K562 (cell line): ENCODE measurements around the gene PLXNA3. TPM values are rescaled to one million over a fixed set of nuclear protein-coding genes. Genes with fewer than 3 reads are reported as not detected.

ENCODE experiments used
- ARID3A ChIP-seq: IDR thresholded peaks from 2 replicates; pipeline ENCODE4 v1.6.1; 2012; ENCODE audit warnings: low read depth, low read length, improper control_type of control experiment, borderline replicate concordance
- HEY1 ChIP-seq: fragments of 250-450 bp; sonication (Bioruptor Pico); IDR thresholded peaks from 2 replicates; pipeline ENCODE4 v1.5.0; 2020; ENCODE audit warnings: mild to moderate bottlenecking, moderate library complexity, borderline replicate concordance
- KAT8 ChIP-seq: fragments of 450-650 bp; IDR thresholded peaks from 2 replicates; pipeline ENCODE4 v1.6.1; 2016; ENCODE audit warnings: low read depth, mild to moderate bottlenecking
- MCM2 ChIP-seq: fragments of 450-650 bp; IDR thresholded peaks from 2 replicates; pipeline ENCODE4 v1.6.1; 2017; ENCODE audit warnings: low read depth, mild to moderate bottlenecking
- NFIC ChIP-seq: fragments of 450-650 bp; IDR thresholded peaks from 2 replicates; pipeline ENCODE4 v1.6.1; 2017; ENCODE audit warnings: mild to moderate bottlenecking, inconsistent platforms
- PRDM10 ChIP-seq: fragments of 450-650 bp; IDR thresholded peaks from 2 replicates; pipeline ENCODE4 v1.6.1; 2018; ENCODE audit not compliant: partially characterized antibody
- RAD21 ChIP-seq, 2 experiments: fragments of 250-450 bp in 1 of 2; fragments of 450-650 bp in 1 of 2; sonication (Bioruptor Pico) in 1 of 2; formaldehyde crosslinking in 1 of 2; IDR thresholded peaks in 1 of 2; conservative IDR thresholded peaks in 1 of 2; 2 replicates each; pipeline versions ENCODE4 v1.4.0 to v1.8.0; 2020 to 2022; ENCODE audit warnings: mild to moderate bottlenecking in 2 of 2, moderate library complexity in 1 of 2
- SMAD4 ChIP-seq: fragments of 250-450 bp; sonication (Bioruptor Pico); conservative IDR thresholded peaks from 2 replicates; pipeline ENCODE4 v1.8.0; 2021; ENCODE audit warnings: inconsistent platforms, mild to moderate bottlenecking, moderate library complexity
- TFAM ChIP-seq: fragments of 250-450 bp; sonication (Bioruptor Pico); conservative IDR thresholded peaks from 2 replicates; pipeline ENCODE4 v1.5.0; 2021; ENCODE audit warnings: mild to moderate bottlenecking, moderate library complexity
- ZNF318 ChIP-seq, 2 experiments: fragments of 450-650 bp; IDR thresholded peaks; 2 replicates each; pipeline ENCODE4 v1.6.1; 2016; ENCODE audit warnings: mild to moderate bottlenecking in 2 of 2, borderline replicate concordance in 1 of 2, low read depth in 1 of 2, moderate library complexity in 1 of 2
- ZNF561 ChIP-seq: fragments of 450-650 bp; formaldehyde crosslinking; conservative IDR thresholded peaks from 2 replicates; pipeline ENCODE4 v1.4.0; 2020; ENCODE audit warnings: mild to moderate bottlenecking, moderate library complexity
- polyA plus RNA-seq, 8 experiments: library from polyadenylated mRNA; depleted of rRNA in 4 of 8; stranded (reverse) in 5 of 8; unstranded in 3 of 8; fragments of >200 nt; fragmentation: Nextera tagmentation in 2 of 8; fragmentation: Illumina TruSeq in 1 of 8; extraction: Ambion mirVana in 2 of 8; extraction: Trizol in 1 of 8; gene quantifications; 2 replicates each; pipeline versions ENCODE4 v1.2.1 to v1.2.3, GENCODE V29; 2011 to 2014; ENCODE audit warnings: inconsistent platforms in 1 of 8, missing spikeins in 1 of 8
- total RNA-seq, 7 experiments: library from RNA; depleted of rRNA in 6 of 7; stranded (reverse); fragments of >200 nt in 6 of 7; fragmentation: Illumina TruSeq in 2 of 7; extraction: Trizol in 2 of 7; gene quantifications; 2 replicates each; pipeline versions ENCODE4 v1.2.1 to v1.2.3, GENCODE V29; 2011 to 2021; ENCODE audit warnings: low replicate concordance in 1 of 7
- TF ChIP-seq, protein P1 (sequence below): fragments of 450-650 bp; IDR thresholded peaks from 2 replicates; pipeline ENCODE4 v1.6.1; 2016; ENCODE audit warnings: borderline replicate concordance

Gene PLXNA3
- total and polyA plus RNA-seq, 9 of the 15 experiments (the other 6 are each of a cell fraction or from before 2014, with no cell fraction given), result 0.32 to 47.8 (median 7.5) TPM

DNA sequence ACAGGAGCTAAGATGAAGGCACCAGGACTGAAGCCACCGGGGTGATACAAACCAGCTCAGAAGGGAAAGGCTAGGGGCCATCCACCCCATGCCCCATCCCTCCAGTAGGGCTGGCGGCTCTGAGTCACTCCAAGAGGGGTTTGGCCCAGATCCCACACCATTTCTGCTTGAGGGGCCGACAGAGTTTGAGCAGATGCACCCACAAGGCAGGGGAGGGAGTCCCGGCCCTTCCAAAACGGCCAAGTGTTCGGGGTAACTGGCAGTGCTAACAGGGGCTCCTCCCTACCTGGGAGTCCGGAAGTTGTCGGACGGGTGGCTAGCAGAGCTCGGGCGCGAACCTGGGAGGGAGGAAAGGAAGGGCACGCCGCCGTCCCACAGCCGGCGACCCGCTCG, 31.9 kb downstream of the PLXNA3 start (continued):
- no peak for TF ChIP-seq ZNF318 (IDR thresholded peaks at IDR 0.05; ENCODE audit: borderline replicate concordance in 1 of 2, low read depth in 1 of 2)
- TF ChIP-seq, protein P1, sequence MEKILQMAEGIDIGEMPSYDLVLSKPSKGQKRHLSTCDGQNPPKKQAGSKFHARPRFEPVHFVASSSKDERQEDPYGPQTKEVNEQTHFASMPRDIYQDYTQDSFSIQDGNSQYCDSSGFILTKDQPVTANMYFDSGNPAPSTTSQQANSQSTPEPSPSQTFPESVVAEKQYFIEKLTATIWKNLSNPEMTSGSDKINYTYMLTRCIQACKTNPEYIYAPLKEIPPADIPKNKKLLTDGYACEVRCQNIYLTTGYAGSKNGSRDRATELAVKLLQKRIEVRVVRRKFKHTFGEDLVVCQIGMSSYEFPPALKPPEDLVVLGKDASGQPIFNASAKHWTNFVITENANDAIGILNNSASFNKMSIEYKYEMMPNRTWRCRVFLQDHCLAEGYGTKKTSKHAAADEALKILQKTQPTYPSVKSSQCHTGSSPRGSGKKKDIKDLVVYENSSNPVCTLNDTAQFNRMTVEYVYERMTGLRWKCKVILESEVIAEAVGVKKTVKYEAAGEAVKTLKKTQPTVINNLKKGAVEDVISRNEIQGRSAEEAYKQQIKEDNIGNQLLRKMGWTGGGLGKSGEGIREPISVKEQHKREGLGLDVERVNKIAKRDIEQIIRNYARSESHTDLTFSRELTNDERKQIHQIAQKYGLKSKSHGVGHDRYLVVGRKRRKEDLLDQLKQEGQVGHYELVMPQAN, result 0 out of 2 replicates have a peak, but pooled peaks have one; percentile 22
- no peak for TF ChIP-seq MCM2
- TF ChIP-seq RAD21 (CRISPR knock-in tag; conservative IDR thresholded peaks at IDR 0.05 in 1 of 2, IDR thresholded peaks at IDR 0.05 in 1 of 2), result no peak
- TF ChIP-seq ZNF561 (CRISPR knock-in tag), result no peak
- TF ChIP-seq HEY1 (CRISPR knock-in tag), result no peak
- peak; percentile 17 for TF ChIP-seq PRDM10
- no peak for TF ChIP-seq ARID3A
- no peak for TF ChIP-seq KAT8
- no peak for TF ChIP-seq TFAM (CRISPR knock-in tag)
- TF ChIP-seq NFIC, result peak; percentile 46
- TF ChIP-seq SMAD4 (CRISPR knock-in tag), result no peak
